ENCODE results near the gene MYL5.

The MYL5 gene

DNA sequence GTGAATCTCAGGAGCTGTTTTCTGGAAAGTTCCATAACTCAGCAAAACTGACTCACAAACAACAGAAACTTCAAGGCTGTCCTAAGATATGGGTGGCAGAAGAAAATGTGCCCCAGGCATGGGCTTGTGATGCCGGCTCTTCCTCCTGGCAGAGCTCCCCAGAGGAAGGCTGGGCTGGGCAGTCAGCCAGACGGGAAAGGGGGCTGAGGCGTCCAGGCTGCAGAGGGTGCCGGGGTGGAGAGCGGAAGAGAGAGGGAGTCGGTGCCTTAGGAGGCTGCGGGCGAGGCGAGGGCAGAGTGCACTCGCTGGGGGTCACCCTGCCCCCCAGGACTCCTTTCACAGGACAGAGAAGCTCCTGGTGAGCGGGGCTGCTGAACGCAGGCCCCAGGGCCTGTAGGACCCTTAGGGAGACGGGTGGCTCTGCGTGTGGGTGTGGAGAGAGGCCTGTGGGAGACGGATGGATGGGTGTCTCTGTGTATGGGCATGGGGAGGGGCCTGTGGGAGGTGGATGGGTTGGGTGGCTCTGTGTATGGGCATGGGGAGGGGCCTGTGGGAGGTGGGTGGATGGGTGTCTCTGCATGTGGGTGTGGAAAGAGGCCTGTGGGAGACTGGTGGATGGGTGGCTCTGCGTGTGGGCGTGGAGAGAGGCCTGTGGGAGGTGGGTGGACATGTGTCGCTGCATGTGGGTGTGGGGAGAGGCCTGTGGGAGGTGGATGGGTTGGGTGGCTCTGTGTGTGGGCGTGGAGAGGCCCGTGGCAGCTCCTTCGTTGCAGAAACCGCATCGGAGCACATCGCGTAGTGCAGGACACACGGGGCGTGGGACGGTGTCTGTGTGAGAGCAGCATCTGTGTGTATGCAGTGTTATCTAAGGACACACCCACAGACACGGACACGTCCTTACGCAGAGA lies 47.2 kb downstream of the MYL5 start:
- H3K4me3 ChIP-seq (ENCODE audit: low read depth, low read length) = no peak overlapping the region
- TF ChIP-seq, protein P1, sequence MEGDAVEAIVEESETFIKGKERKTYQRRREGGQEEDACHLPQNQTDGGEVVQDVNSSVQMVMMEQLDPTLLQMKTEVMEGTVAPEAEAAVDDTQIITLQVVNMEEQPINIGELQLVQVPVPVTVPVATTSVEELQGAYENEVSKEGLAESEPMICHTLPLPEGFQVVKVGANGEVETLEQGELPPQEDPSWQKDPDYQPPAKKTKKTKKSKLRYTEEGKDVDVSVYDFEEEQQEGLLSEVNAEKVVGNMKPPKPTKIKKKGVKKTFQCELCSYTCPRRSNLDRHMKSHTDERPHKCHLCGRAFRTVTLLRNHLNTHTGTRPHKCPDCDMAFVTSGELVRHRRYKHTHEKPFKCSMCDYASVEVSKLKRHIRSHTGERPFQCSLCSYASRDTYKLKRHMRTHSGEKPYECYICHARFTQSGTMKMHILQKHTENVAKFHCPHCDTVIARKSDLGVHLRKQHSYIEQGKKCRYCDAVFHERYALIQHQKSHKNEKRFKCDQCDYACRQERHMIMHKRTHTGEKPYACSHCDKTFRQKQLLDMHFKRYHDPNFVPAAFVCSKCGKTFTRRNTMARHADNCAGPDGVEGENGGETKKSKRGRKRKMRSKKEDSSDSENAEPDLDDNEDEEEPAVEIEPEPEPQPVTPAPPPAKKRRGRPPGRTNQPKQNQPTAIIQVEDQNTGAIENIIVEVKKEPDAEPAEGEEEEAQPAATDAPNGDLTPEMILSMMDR (IDR thresholded peaks at IDR 0.05; ENCODE audit: control insufficient read depth, extremely low read depth, insufficient read depth) = no peak
- DNase-seq (ENCODE audit: low read depth) = no peak

DNA sequence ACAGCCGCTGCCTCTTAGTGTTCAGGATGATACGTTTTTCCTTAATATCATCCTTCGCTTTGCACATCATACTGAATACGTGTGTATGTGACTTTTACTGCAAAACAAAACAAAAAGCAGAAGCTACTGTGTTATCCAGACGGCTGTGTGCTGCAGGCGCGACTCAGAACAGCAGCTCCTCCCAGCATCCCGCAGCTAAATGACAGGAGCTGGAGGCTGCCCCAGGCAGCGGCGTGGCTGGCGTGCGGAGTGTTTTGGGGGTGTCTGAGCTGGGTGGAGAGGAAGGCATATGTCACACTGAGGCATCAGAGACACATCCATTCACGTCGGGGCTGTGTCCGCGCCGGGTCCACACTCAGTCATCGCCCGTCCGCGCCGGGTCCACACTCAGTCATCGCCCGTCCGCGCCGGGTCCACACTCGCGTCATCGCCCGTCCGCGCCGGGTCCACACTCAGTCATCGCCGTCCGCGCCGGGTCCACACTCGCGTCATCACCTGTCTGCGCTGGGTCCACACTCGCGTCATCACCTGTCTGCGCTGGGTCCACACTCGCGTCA lies 47.9 kb downstream of the MYL5 start:
- TF ChIP-seq, protein P1 (IDR thresholded peaks at IDR 0.05; ENCODE audit: control insufficient read depth, extremely low read depth, insufficient read depth) = no peak
- no peak overlapping the region for H3K4me3 ChIP-seq (ENCODE audit: low read depth, low read length)
- no peak for DNase-seq (ENCODE audit: low read depth)

DNA sequence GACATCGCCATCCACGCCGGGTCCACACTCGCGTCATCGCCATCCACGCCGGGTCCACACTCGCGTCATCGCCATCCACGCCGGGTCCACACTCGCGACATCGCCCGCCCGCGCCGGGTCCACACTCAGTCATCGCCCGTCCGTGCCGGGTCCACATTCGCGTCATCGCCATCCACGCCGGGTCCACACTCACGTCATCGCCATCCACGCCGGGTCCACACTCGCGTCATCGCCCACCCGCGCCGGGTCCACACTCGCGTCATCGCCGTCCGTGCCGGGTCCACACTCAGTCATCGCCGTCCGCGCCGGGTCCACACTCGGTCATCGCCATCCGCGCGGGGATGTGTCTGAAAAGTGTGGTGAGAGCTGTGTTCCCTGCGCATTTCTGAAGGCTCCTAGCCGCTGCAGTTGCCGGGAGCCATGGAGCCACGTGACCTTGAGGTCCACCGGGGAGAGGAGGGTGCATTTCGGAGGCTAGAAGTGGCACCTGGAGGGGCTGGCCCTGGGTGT lies 48.6 kb downstream of the MYL5 start:
- no peak overlapping the region for H3K4me3 ChIP-seq (ENCODE audit: low read depth, low read length)
- DNase-seq (ENCODE audit: low read depth) = no peak
- TF ChIP-seq, protein P1 (IDR thresholded peaks at IDR 0.05; ENCODE audit: control insufficient read depth, extremely low read depth, insufficient read depth) = no peak

DNA sequence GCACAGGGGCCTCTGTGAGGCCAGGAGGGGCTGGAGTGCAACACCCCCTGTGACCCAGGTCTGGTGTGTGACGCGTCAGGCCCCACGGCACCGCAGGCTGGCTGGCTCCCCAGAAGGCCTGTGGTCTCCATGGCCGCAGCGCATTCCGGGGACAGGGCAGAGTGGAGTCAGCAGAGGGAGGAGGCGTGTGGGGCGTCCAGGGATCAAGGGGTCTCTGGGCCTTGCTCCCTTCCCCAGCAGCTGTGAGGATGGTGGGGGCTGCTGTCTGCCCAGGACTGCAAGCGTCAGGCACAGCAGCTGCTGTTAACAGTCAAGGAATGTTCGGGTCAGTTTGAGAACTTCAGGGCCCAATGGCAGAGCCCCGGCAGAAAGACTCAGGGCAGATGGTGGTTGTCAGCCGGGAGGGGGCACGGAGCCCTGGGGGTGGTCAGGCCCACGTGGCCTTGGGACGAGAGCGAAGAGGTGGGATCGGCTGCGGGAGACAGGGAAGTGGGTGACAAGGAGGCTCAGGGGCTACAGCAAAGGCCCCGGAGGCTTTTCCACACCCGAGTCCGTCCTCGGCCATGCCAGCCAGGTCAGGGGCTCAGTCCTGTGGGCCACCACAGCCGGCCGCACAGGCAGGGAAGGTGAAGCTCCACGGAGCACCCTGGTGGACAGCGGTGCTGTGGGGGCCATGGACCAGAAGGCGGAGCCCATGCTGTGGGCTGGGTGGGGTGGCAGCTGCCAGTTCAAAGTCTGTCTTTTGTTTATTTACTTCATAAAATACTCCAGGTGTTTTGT lies 49.6 kb downstream of the MYL5 start:
- TF ChIP-seq, protein P1 (IDR thresholded peaks at IDR 0.05; ENCODE audit: control insufficient read depth, extremely low read depth, insufficient read depth) = no peak
- DNase-seq (ENCODE audit: low read depth) = no peak
- no peak overlapping the region for H3K4me3 ChIP-seq (ENCODE audit: low read depth, low read length)

DNA sequence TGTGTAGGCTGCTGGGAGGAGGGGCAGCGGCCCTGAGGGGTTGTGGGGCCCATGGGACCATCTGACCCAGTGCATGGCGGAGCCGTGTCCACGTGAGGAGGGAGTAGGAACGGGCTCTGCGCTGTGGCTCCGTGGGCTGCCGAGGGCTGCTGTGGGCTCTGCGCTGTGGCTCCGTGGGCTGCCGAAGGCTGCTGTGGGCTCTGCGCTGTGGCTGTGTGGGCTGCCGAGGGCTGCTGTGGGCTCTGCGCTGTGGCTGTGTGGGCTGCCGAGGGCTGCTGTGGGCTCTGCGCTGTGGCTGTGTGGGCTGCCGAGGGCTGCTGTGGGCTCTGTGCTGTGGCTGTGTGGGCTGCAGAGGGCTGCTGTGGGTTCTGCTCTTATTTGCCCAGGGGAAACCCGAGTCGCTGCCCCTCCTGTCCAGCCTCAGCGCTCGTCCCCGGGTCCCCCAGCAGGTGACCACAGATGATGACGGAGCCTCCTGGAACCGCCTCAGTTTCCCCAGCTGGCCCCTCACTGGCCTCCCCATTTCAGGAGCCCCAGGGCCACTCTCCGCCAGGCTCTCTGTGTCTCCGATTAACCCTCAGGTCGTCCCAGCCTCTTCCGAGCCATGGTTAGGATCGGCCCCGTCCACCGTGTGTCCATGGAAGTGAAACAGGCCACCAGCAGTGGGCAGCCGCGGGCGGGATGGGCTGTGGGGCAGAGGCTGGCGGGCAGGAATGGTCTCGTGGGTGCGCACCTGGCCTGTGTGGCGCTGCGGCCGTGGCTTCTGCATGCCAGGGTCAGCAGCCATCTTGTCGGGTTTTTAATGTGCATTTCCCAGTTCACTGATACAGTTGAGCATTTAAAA lies 51.3 kb downstream of the MYL5 start:
- TF ChIP-seq, protein P1 (IDR thresholded peaks at IDR 0.05; ENCODE audit: control insufficient read depth, extremely low read depth, insufficient read depth) = no peak
- H3K4me3 ChIP-seq (ENCODE audit: low read depth, low read length) = no peak overlapping the region
- no peak for DNase-seq (ENCODE audit: low read depth)

DNA sequence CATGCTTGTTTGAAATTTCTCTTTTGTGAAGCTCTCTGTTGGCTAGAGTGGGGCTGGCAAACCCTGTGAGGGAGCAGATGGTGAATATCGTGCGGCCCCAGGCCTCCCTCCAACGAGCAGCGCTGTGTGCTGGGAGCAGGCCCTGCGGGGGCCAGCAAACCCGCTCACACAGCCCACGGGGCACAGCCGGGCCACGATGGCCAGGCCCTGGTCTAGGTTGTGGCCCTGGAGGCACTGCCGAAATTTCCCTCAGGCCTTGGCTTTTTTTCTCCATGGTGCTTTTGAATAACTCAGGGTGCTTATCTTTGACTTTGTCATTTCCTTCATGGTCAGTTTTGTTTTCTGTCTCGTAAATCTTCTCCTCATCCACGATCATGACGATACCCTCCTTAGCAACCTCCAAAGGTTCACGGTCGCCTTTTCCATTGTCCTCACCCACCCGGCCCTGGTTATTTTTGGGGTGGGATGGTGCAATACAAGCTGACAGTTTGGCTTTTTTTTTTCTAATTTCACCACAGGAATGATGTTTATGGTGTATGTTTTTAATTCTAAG lies 52.0 kb downstream of the MYL5 start:
- TF ChIP-seq, protein P1 (IDR thresholded peaks at IDR 0.05; ENCODE audit: control insufficient read depth, extremely low read depth, insufficient read depth) = no peak
- no peak overlapping the region for H3K4me3 ChIP-seq (ENCODE audit: low read depth, low read length)
- no peak for DNase-seq (ENCODE audit: low read depth)

Data from LNCaP clone FGC (cell line).